Sigmoid colon (tissue), 7 donors: ENCODE measurements around the gene ZCCHC17. TPM values are rescaled to one million over a fixed set of nuclear protein-coding genes. Genes with fewer than 3 reads are reported as not detected.

Source experiments
- DNase-seq: peaks from one replicate; pipeline ENCODE4 v3.0.0-alpha.2; 2019
- H3K27ac ChIP-seq, 4 donors: fragments of 200-600 bp; sonication (generic); one replicate each; pipeline ENCODE4 v1.5.1; 2016 to 2019; ENCODE audit warnings: mild to moderate bottlenecking in 1 of 4
- H3K27me3 ChIP-seq, 3 donors: fragments of 200-600 bp; sonication (generic); one replicate each; pipeline ENCODE4 v1.5.1; 2019; ENCODE audit warnings: mild to moderate bottlenecking in 1 of 3
- H3K36me3 ChIP-seq, 4 donors: fragments of 200-600 bp; sonication (generic); one replicate each; pipeline ENCODE4 v1.5.1; 2016 to 2019
- H3K4me1 ChIP-seq, 4 donors: fragments of 200-600 bp; sonication (generic); one replicate each; pipeline ENCODE4 v1.5.1; 2017 to 2019
- H3K4me3 ChIP-seq, 4 donors: fragments of 200-600 bp; sonication (generic); one replicate each; pipeline ENCODE4 v1.5.1; 2017 to 2019; ENCODE audit warnings: mild to moderate bottlenecking in 2 of 4, moderate library complexity in 1 of 4
- H3K9me3 ChIP-seq, 4 donors: fragments of 200-600 bp in 3 of 4; sonication (generic) in 3 of 4; one replicate each; pipeline versions ENCODE4 v1.5.1 to v1.6.1; 2013 to 2019
- EP300 ChIP-seq, 4 donors: sonication (generic); formaldehyde crosslinking; IDR thresholded peaks; one replicate each; pipeline ENCODE4 v1.6.1; 2017; ENCODE audit warnings: antibody characterized with exemption in 4 of 4
- POLR2A ChIP-seq, 2 donors: fragments of 450-650 bp; IDR thresholded peaks; one replicate each; pipeline ENCODE4 v1.6.1; 2016; ENCODE audit warnings: antibody characterized with exemption in 2 of 2, mild to moderate bottlenecking in 2 of 2, moderate library complexity in 2 of 2
- POLR2AphosphoS5 ChIP-seq, 4 donors: sonication (generic); formaldehyde crosslinking; IDR thresholded peaks; one replicate each; pipeline ENCODE4 v1.6.1; 2017; ENCODE audit warnings: antibody characterized with exemption in 4 of 4
- WGBS, 2 donors: extraction: QIAGEN DNeasy Blood & Tissue Kit; methylation state at CpG; one replicate each; pipeline ENCODE4 v1.1.7; 2013; 5-methylcytosine and 5-hydroxymethylcytosine counted together
- intact Hi-C: fragments of 100-400 bp; cut with DNase I; formaldehyde crosslinking; loops from one replicate; pipeline ENCODE4 v1.15.1; 2023
- polyA plus RNA-seq, 3 donors: library from polyadenylated mRNA; stranded (reverse); fragments of 200-250 nt; gene quantifications; one replicate each; pipeline ENCODE4 v1.2.3, GENCODE V29; 2013
- total RNA-seq, 4 donors: library from RNA; depleted of rRNA; stranded (reverse); fragments of >200 nt; gene quantifications; one replicate each; pipeline ENCODE4 v1.1.0, GENCODE V29; 2016
- TF ChIP-seq, protein P1 (sequence below), 4 experiments: fragments of 450-650 bp in 3 of 4; fragments of 200-600 bp in 1 of 4; IDR thresholded peaks; one replicate each; pipeline ENCODE4 v1.5.1; 2016 to 2019; ENCODE audit warnings: antibody characterized with exemption in 4 of 4, mild to moderate bottlenecking in 3 of 4, moderate library complexity in 2 of 4
- donor health status: healthy with polysubstance abuse.
- donor health status: Bipolar disorder and iron deficiency.
- donor health status: healthy.

ZCCHC17 gene
- total and polyA plus RNA-seq, 7 donors: 23.3 to 35.4 (median 29.9) TPM

DNA sequence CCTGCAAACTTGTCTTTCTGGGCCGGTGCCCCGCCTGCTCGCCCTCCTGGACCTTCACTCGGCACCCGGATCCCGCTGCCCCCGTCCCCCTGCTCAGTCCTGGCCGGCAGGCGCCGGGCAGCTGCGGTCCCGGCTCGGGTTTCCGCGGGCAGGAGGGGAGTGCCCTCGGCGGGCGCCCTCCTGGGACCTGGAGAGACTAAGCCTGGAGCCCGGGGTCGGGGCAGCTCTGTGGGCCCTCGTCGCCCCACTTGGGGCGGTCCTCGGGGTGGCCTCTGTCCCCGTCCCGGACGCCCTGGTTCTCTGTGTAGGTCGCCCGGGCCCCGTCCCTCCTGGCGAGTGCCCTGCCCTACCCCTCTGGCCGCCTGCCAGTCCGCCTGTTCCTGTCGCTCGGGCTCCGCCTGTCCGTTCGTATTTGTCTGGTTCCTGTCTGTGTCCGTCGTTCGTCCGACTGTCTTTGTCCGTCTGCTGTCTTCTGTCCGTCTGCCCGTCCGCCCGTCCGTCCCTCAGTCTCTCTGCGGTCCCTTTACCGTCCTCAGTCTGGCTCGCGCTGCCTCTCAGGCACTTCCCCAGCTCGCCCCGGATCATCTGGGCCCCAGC lies 116.7 kb downstream of the ZCCHC17 start:
- Histone ChIP-seq H3K9me3 (no peaks in the 10 kb centered on the region), H3K27ac (peak overlapping the region in 2 of 4 donors; percentile 41 to 59), H3K36me3 (no peaks in the 10 kb centered on the region), H3K27me3 (peaks cover 18 to 47% (median 37%) of the 10 kb centered on the region in 3 donors), H3K4me3 (peak overlapping the region; percentile 26 to 61 (median 59)), H3K4me1 (peaks cover 0 to 16% (median 14%) of the 10 kb centered on the region in 4 donors)
- 1% methylated on average over 54 of the region's 54 CpGs for WGBS, 2 donors
- TF ChIP-seq, protein P1, sequence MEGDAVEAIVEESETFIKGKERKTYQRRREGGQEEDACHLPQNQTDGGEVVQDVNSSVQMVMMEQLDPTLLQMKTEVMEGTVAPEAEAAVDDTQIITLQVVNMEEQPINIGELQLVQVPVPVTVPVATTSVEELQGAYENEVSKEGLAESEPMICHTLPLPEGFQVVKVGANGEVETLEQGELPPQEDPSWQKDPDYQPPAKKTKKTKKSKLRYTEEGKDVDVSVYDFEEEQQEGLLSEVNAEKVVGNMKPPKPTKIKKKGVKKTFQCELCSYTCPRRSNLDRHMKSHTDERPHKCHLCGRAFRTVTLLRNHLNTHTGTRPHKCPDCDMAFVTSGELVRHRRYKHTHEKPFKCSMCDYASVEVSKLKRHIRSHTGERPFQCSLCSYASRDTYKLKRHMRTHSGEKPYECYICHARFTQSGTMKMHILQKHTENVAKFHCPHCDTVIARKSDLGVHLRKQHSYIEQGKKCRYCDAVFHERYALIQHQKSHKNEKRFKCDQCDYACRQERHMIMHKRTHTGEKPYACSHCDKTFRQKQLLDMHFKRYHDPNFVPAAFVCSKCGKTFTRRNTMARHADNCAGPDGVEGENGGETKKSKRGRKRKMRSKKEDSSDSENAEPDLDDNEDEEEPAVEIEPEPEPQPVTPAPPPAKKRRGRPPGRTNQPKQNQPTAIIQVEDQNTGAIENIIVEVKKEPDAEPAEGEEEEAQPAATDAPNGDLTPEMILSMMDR (IDR thresholded peaks at IDR 0.05): no peak
- TF ChIP-seq EP300 (IDR thresholded peaks at IDR 0.05): no peak
- TF ChIP-seq POLR2AphosphoS5 (IDR thresholded peaks at IDR 0.05): no peak
- no peak for TF ChIP-seq POLR2A (IDR thresholded peaks at IDR 0.05)
- DNase-seq: peak; percentile 79
- intact Hi-C loops: no loop called here

Other genes with a start within 250 kb of the ZCCHC17 start
- gene PUM1, start 231.3 kb upstream of the ZCCHC17 start, total RNA-seq: 10 to 100 TPM; 66.4 to 89.5 (median 70.4) TPM
- 10 to 100 TPM; 16.9 to 41.3 (median 17.4) TPM for gene PUM1, start 231.3 kb upstream of the ZCCHC17 start, polyA plus RNA-seq
- gene NKAIN1, start 57.1 kb upstream of the ZCCHC17 start, total RNA-seq: 1 to 10 TPM in 1 of 4 donors, under 1 TPM in 2, not detected in 1; 0.28 to 1.4 (median 0.33) TPM
- under 1 TPM in 1 of 3 donors, not detected in 2; 0.36 TPM for gene NKAIN1, start 57.1 kb upstream of the ZCCHC17 start, polyA plus RNA-seq
- 10 to 100 TPM; 19.4 to 36.4 (median 30.3) TPM for gene SNRNP40, start 244 bp upstream of the ZCCHC17 start, total RNA-seq
- gene SNRNP40, start 244 bp upstream of the ZCCHC17 start, polyA plus RNA-seq: 10 to 100 TPM; 21.0 to 36.2 (median 23.4) TPM
- 10 to 100 TPM in 3 of 4 donors, 1 to 10 TPM in 1; 6.4 to 26.3 (median 19.6) TPM for gene FABP3, start 76.0 kb downstream of the ZCCHC17 start, total RNA-seq
- gene FABP3, start 76.0 kb downstream of the ZCCHC17 start, polyA plus RNA-seq: 10 to 100 TPM; 10.0 to 31.2 (median 16.4) TPM
- under 1 TPM; 0.33 to 0.81 (median 0.63) TPM for gene SERINC2, start 116.2 kb downstream of the ZCCHC17 start, total RNA-seq
- gene SERINC2, start 116.2 kb downstream of the ZCCHC17 start, polyA plus RNA-seq: 100 to 1,000 TPM; 134 to 254 (median 219) TPM